OCI-LY1 (cell line): ENCODE measurements around the gene MED28.

ENCODE experiments used
- H2AFZ ChIP-seq: fragments of 200-600 bp; sonication (generic), shearing (Covaris generic); 2 replicates; pipeline ENCODE4 v1.6.0; 2014; ENCODE audit warnings: antibody characterized with exemption, mild to moderate bottlenecking, low read length
- H3F3A ChIP-seq: fragments of 200-600 bp; sonication (generic), shearing (Covaris generic); 2 replicates; pipeline ENCODE4 v1.6.0; 2014; ENCODE audit warnings: mild to moderate bottlenecking, antibody characterized with exemption, low read length, moderate library complexity; ENCODE audit not compliant: insufficient read depth
- H3K27ac ChIP-seq: fragments of 200-600 bp; sonication (generic); 2 replicates; pipeline ENCODE4 v1.5.1; 2014; ENCODE audit warnings: low read length, mixed run types, mild to moderate bottlenecking, low read depth; ENCODE audit not compliant: poor library complexity, severe bottlenecking
- H3K27me3 ChIP-seq: fragments of 200-600 bp; sonication (generic); 2 replicates; pipeline ENCODE4 v1.6.0; 2014; ENCODE audit warnings: antibody characterized with exemption, mild to moderate bottlenecking, low read length, moderate library complexity; ENCODE audit not compliant: insufficient read depth
- H3K36me3 ChIP-seq: fragments of 200-600 bp; sonication (generic); 2 replicates; pipeline ENCODE4 v1.6.1; 2014; ENCODE audit warnings: mild to moderate bottlenecking, antibody characterized with exemption, low read length, moderate library complexity, mixed read lengths; ENCODE audit not compliant: insufficient read depth
- H3K4me1 ChIP-seq: fragments of 200-600 bp; sonication (generic); 2 replicates; pipeline ENCODE4 v1.5.1; 2014; ENCODE audit warnings: mild to moderate bottlenecking, low read length, moderate library complexity; ENCODE audit not compliant: insufficient read depth, severe bottlenecking
- H3K4me2 ChIP-seq: fragments of 200-600 bp; sonication (generic), shearing (Covaris generic); 2 replicates; pipeline ENCODE4 v1.6.1; 2014; ENCODE audit warnings: low read length
- H3K4me3 ChIP-seq: fragments of 200-600 bp; sonication (generic); 2 replicates; pipeline ENCODE4 v1.5.1; 2014; ENCODE audit warnings: low read length, low read depth, mild to moderate bottlenecking, mixed read lengths; ENCODE audit not compliant: poor library complexity, severe bottlenecking
- H3K79me2 ChIP-seq: fragments of 200-600 bp; shearing (Covaris generic); 2 replicates; pipeline ENCODE4 v1.6.1; 2016; ENCODE audit warnings: mixed run types, low read length, mixed read lengths; ENCODE audit not compliant: insufficient read depth
- H3K9ac ChIP-seq: fragments of 200-600 bp; sonication (generic), shearing (Covaris generic); 2 replicates; pipeline ENCODE4 v1.6.1; 2014; ENCODE audit warnings: mild to moderate bottlenecking, low read length, mixed read lengths
- H3K9me2 ChIP-seq: fragments of 200-600 bp; sonication (generic), shearing (Covaris generic); 2 replicates; pipeline ENCODE4 v1.6.1; 2014; ENCODE audit warnings: low read depth, mild to moderate bottlenecking, low read length, mixed read lengths
- H3K9me3 ChIP-seq: fragments of 200-600 bp; shearing (Covaris generic); 2 replicates; pipeline ENCODE4 v1.6.1; 2014; ENCODE audit warnings: low read length, mixed read lengths
- H4K20me1 ChIP-seq: fragments of 200-600 bp; sonication (generic), shearing (Covaris generic); 2 replicates; pipeline ENCODE4 v1.6.0; 2016; ENCODE audit warnings: mild to moderate bottlenecking, low read length; ENCODE audit not compliant: insufficient read depth
- EZH2 ChIP-seq: fragments of 200-600 bp; sonication (generic), shearing (Covaris generic); IDR thresholded peaks from 2 replicates; pipeline ENCODE4 v1.8.0; 2017; ENCODE audit warnings: borderline replicate concordance, mixed run types, mild to moderate bottlenecking, antibody characterized with exemption, low read length, moderate library complexity, mixed read lengths
- TF ChIP-seq, protein P1 (sequence below): fragments of 200-600 bp; sonication (generic), shearing (Covaris generic); IDR thresholded peaks from 2 replicates; pipeline ENCODE4 v1.5.1; 2017; ENCODE audit warnings: mild to moderate bottlenecking, antibody characterized with exemption, low read length, moderate library complexity, mixed read lengths

Gene MED28

GRCh38 chr4:17587094-17587822, 27.2 kb upstream of the MED28 start:
- no peaks in the 10 kb centered on the region for H3K79me2 ChIP-seq
- no peaks in the 10 kb centered on the region for H3K9me2 ChIP-seq
- peaks cover 4% of the 10 kb centered on the region for H3K4me1 ChIP-seq
- no peak overlapping the region for H3K27ac ChIP-seq
- H4K20me1 ChIP-seq: no peaks in the 10 kb centered on the region
- TF ChIP-seq EZH2: no peak
- TF ChIP-seq, protein P1, sequence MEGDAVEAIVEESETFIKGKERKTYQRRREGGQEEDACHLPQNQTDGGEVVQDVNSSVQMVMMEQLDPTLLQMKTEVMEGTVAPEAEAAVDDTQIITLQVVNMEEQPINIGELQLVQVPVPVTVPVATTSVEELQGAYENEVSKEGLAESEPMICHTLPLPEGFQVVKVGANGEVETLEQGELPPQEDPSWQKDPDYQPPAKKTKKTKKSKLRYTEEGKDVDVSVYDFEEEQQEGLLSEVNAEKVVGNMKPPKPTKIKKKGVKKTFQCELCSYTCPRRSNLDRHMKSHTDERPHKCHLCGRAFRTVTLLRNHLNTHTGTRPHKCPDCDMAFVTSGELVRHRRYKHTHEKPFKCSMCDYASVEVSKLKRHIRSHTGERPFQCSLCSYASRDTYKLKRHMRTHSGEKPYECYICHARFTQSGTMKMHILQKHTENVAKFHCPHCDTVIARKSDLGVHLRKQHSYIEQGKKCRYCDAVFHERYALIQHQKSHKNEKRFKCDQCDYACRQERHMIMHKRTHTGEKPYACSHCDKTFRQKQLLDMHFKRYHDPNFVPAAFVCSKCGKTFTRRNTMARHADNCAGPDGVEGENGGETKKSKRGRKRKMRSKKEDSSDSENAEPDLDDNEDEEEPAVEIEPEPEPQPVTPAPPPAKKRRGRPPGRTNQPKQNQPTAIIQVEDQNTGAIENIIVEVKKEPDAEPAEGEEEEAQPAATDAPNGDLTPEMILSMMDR: no peak
- no peaks in the 10 kb centered on the region for H3K9me3 ChIP-seq
- no peak overlapping the region for H3K4me3 ChIP-seq
- no peak overlapping the region for H3K4me2 ChIP-seq
- no peak overlapping the region for H2AFZ ChIP-seq
- peaks cover 49% of the 10 kb centered on the region for H3K36me3 ChIP-seq
- no peaks in the 10 kb centered on the region for H3F3A ChIP-seq
- no peak overlapping the region for H3K9ac ChIP-seq
- H3K27me3 ChIP-seq: no peaks in the 10 kb centered on the region

DNA sequence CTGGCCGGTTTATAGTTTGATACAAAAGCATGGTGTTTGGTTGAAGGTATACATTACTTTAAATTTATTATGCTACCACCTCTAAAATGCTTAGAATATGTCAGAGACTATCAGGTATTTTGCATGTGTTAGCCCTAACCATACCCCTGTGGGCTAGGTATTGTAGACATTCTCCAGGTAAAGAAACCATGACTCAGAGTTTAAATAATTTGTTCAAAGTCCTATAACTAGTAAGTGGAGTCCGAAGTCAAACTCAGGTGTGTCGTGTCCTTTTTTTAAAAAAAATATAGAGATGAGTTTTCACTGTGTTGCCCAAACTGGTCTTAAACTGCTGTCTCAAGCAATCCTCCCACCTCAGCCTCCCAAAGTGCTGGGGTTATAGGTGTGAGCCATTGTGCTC, 25.1 kb upstream of the MED28 start:
- TF ChIP-seq, protein P1: no peak
- no peak for TF ChIP-seq EZH2
- H3K9me3 ChIP-seq: no peaks in the 10 kb centered on the region
- no peaks in the 10 kb centered on the region for H3K79me2 ChIP-seq
- no peak overlapping the region for H3K9ac ChIP-seq
- peaks cover 35% of the 10 kb centered on the region for H3K36me3 ChIP-seq
- H3K27ac ChIP-seq: no peak overlapping the region
- peaks cover 13% of the 10 kb centered on the region for H3K4me1 ChIP-seq
- no peaks in the 10 kb centered on the region for H3K9me2 ChIP-seq
- no peak overlapping the region for H3K4me3 ChIP-seq
- no peaks in the 10 kb centered on the region for H3K27me3 ChIP-seq
- no peak overlapping the region for H3K4me2 ChIP-seq
- no peaks in the 10 kb centered on the region for H3F3A ChIP-seq
- H2AFZ ChIP-seq: no peak overlapping the region
- H4K20me1 ChIP-seq: no peaks in the 10 kb centered on the region

GRCh38 chr4:17595471-17596005, 18.9 kb upstream of the MED28 start:
- Histone ChIP-seq H4K20me1 (no peaks in the 10 kb centered on the region), H3K79me2 (no peaks in the 10 kb centered on the region), H3K9me2 (no peaks in the 10 kb centered on the region), H3K9ac (no peak overlapping the region), H3K4me3 (no peak overlapping the region), H3K9me3 (no peaks in the 10 kb centered on the region), H2AFZ (no peak overlapping the region), H3K36me3 (peaks cover 30% of the 10 kb centered on the region), H3K4me1 (peaks cover 20% of the 10 kb centered on the region), H3K27me3 (no peaks in the 10 kb centered on the region), H3K4me2 (no peak overlapping the region), H3K27ac (no peak overlapping the region), H3F3A (no peaks in the 10 kb centered on the region)
- TF ChIP-seq, protein P1: no peak
- TF ChIP-seq EZH2: no peak
